MCF 10A (cell line): ENCODE data around the gene CHRNA5. TPM values are rescaled to one million over a fixed set of nuclear protein-coding genes. Genes with fewer than 3 reads are reported as not detected.

Experiments used
- BruUV-seq: library from RNA; stranded (reverse); fragments of 400-500 nt; replicated peaks from 2 replicates; lab custom pipeline; 2021; lab: Mats Ljungman, UMichigan
- CTCF ChIA-PET: fragments of 300-600 bp; sonication (Branson Sonifier 250); formaldehyde crosslinking; extraction: SDS; loops from one replicate; lab custom pipeline; 2021; ENCODE audit warnings: antibody characterized with exemption, inconsistent platforms; lab: Yijun Ruan, JAX
- POLR2A ChIA-PET: fragments of 300-600, 350-650 bp; sonication (Branson Sonifier 250); formaldehyde crosslinking; extraction: SDS; loops from one replicate; lab custom pipeline; 2020; ENCODE audit warnings: antibody characterized with exemption, inconsistent platforms; lab: Yijun Ruan, JAX
- DNase-seq: peaks from one replicate; pipeline ENCODE4 v3.0.0-alpha.2; 2018; ENCODE audit not compliant: unreplicated experiment
- H3K27ac Mint-ChIP-seq: one replicate; pipeline ENCODE4 v1.8.0; 2022; ENCODE audit warnings: mild to moderate bottlenecking, low read depth, mixed read lengths; ENCODE audit not compliant: unreplicated experiment
- H3K27me3 Mint-ChIP-seq: one replicate; pipeline ENCODE4 v1.8.0; 2022; ENCODE audit warnings: mixed read lengths; ENCODE audit not compliant: insufficient read depth, unreplicated experiment
- H3K36me3 Mint-ChIP-seq: one replicate; pipeline ENCODE4 v1.8.0; 2022; ENCODE audit warnings: mild to moderate bottlenecking, moderate library complexity, mixed read lengths; ENCODE audit not compliant: insufficient read depth, unreplicated experiment
- H3K4me1 Mint-ChIP-seq: one replicate; pipeline ENCODE4 v1.8.0; 2022; ENCODE audit warnings: mixed read lengths; ENCODE audit not compliant: insufficient read depth, unreplicated experiment
- H3K4me3 Mint-ChIP-seq: one replicate; pipeline ENCODE4 v1.8.0; 2022; ENCODE audit warnings: mild to moderate bottlenecking, moderate library complexity, mixed read lengths; ENCODE audit not compliant: unreplicated experiment
- H3K9me3 Mint-ChIP-seq: one replicate; pipeline ENCODE4 v1.8.0; 2022; ENCODE audit warnings: mixed read lengths; ENCODE audit not compliant: unreplicated experiment
- intact Hi-C: fragments of 100-400 bp; cut with micrococcal nuclease; formaldehyde crosslinking; loops from 2 replicates; pipeline ENCODE4 v1.14.1; 2022
- total RNA-seq: library from RNA; stranded (reverse); gene quantifications from 2 replicates; pipeline ENCODE4 v1.2.3, GENCODE V29; 2022
- TF ChIP-seq, protein P1 (sequence below): fragments of 200-600 bp; IDR thresholded peaks from one replicate; pipeline ENCODE4 v1.8.0; 2022; ENCODE audit warnings: antibody characterized with exemption, mild to moderate bottlenecking; ENCODE audit not compliant: unreplicated experiment

Gene CHRNA5
- total RNA-seq, 1 experiment from 2014 or later, result 2.3 TPM

DNA sequence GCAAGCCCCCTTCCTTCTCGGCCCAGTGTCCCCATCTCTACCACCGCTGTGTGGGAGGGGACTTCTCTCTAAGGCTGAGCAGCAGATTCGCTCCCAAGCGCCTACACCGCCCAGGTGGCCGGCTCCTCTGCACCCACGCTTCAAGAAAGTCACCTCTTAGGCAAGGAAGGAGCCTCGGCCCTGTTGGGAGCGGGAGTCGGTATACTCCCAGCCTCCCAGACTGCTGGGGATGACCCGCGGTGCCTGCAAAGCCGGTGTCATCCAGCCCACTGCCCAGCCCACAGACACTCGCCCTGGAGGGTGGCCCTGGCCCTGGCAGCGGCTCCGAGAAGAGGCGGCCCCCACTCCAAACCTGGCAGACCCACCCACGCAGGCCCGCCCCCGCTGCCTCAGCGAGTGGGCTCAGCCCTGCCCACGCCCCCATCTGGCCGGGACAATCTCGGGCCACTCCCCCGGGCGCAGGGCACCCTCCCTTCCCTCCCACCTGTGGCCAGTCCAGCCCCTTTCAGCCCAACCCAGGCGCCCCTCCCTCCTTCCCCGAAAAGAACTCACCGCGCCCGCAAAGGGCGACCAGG, 75.3 kb downstream of the CHRNA5 start:
- H3K27ac Mint-ChIP-seq, result no peak overlapping the region
- CTCF ChIA-PET, result interaction anchor here (0.6 to 8.7 kb wide), 7 partner anchors 12 to 111 kb away, joined by 3 to 88 read pairs (median 4); no protein-coding TSS in a partner anchor
- TF ChIP-seq, protein P1, sequence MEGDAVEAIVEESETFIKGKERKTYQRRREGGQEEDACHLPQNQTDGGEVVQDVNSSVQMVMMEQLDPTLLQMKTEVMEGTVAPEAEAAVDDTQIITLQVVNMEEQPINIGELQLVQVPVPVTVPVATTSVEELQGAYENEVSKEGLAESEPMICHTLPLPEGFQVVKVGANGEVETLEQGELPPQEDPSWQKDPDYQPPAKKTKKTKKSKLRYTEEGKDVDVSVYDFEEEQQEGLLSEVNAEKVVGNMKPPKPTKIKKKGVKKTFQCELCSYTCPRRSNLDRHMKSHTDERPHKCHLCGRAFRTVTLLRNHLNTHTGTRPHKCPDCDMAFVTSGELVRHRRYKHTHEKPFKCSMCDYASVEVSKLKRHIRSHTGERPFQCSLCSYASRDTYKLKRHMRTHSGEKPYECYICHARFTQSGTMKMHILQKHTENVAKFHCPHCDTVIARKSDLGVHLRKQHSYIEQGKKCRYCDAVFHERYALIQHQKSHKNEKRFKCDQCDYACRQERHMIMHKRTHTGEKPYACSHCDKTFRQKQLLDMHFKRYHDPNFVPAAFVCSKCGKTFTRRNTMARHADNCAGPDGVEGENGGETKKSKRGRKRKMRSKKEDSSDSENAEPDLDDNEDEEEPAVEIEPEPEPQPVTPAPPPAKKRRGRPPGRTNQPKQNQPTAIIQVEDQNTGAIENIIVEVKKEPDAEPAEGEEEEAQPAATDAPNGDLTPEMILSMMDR, result no peak
- DNase-seq, result no peak
- H3K4me1 Mint-ChIP-seq, result no peaks in the 10 kb centered on the region
- no TSS peak for BruUV-seq
- H3K9me3 Mint-ChIP-seq, result no peaks in the 10 kb centered on the region
- no peaks in the 10 kb centered on the region for H3K36me3 Mint-ChIP-seq
- H3K4me3 Mint-ChIP-seq, result no peak overlapping the region
- POLR2A ChIA-PET, result no interaction called here
- no peaks in the 10 kb centered on the region for H3K27me3 Mint-ChIP-seq
- intact Hi-C loops, result no loop called here

DNA sequence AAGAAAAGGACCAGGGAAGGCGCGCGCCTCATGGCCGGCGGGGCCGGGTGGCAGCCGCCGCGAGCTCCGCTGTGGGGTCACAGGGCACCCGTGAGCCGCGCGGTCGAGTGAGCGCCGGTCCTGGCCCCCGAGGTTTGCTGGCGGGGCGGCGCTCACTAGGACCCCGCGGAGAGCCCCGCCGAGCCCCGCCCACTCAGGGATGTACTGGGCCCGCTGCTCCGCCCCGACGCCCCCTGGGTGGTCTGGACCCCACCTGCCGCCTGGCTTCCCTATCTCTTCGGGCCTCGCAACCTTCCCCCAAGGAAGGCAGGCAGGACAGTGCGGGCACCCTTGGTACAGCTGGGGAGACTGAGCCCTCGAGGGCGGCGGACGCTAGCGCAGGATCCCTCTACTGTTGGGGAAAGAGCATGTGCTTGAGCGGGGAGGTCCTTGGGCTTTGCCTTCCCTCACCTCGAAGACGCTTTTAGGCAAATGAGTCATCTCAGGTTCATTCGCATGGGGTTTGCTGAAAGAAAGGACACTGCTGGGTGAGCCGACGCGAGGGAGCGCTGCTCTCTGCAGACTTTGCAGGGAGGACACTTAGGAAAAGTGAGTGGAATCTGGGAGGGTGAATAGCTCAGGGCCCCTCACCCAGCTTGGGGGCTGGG, 75.9 kb downstream of the CHRNA5 start, which contains the start of gene CHRNB4:
Gene CHRNB4, minus strand, starts transcription at position 109 of the 647 bp plus-strand sequence. Its CDS starts 77 bp downstream, at position 32.
- no peak for DNase-seq
- Mint-ChIP-seq H3K27ac (no peak within 1 kb of the TSS), H3K36me3 (no peaks in the 10 kb centered on the region), H3K27me3 (no peaks in the 10 kb centered on the region), H3K4me1 (no peaks in the 10 kb centered on the region), H3K9me3 (no peaks in the 10 kb centered on the region), H3K4me3 (no peak within 1 kb of the TSS)
- CTCF ChIA-PET, result interaction anchor here (1.0 to 8.7 kb wide), 2 partner anchors 67 to 110 kb away, joined by 3 to 88 read pairs; no protein-coding TSS in a partner anchor
- intact Hi-C loops, result no loop called here
- BruUV-seq, result no TSS peak
- POLR2A ChIA-PET, result no interaction called here
- TF ChIP-seq, protein P1, result no peak

DNA sequence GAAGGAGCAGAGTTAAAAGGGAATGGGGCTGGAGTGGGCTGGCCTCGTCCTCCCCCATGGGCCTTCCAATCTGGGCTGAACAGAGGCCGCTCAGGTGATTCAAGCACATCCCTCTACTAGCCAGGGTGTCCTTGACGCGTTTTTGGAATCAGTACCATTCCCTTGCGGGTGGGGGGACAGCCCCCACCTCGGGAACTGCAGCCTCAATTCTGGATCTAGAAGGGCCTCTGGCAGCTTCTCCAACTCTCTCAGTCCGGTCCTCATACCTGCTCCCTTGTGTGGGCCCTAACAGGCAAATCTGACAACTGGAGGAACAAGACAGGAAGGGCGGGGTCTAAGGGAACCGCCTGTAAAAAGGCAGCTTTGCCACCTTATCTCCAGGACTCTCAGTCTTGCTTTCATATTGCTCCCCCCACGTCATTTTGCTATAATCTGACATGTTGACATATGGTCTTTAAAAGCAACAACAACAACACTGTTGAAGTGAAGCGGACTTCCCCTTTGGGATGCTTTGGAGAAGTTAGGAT, 76.5 kb downstream of the CHRNA5 start:
- no peaks in the 10 kb centered on the region for H3K9me3 Mint-ChIP-seq

More for the DNA sequence above, 76.5 kb downstream of the CHRNA5 start:
- Mint-ChIP-seq H3K4me1 (no peaks in the 10 kb centered on the region), H3K27me3 (no peaks in the 10 kb centered on the region), H3K36me3 (no peaks in the 10 kb centered on the region), H3K4me3 (no peak overlapping the region), H3K27ac (no peak overlapping the region)
- CTCF ChIA-PET, result interaction anchor here (0.5 to 8.7 kb wide), 3 partner anchors 66 to 109 kb away, joined by 3 to 88 read pairs (median 3); no protein-coding TSS in a partner anchor
- no TSS peak for BruUV-seq
- TF ChIP-seq, protein P1, result no peak
- intact Hi-C loops, result no loop called here
- POLR2A ChIA-PET, result no interaction called here
- no peak for DNase-seq
